Bronchial epithelial cell (primary cell): ENCODE measurements around the gene SPINK1. TPM values are rescaled to one million over a fixed set of nuclear protein-coding genes. Genes with fewer than 3 reads are reported as not detected.
"Not testable (repeated sequence)": the region's sequence is repeated elsewhere in the genome, so short reads cannot be mapped to it uniquely, and the experiment has no call there.

Experiments
- DNase-seq: peaks from one replicate; pipeline ENCODE4 v3.0.0-alpha.2; 2010; ENCODE audit warnings: low read depth
- FAIRE-seq: peaks from 2 replicates; lab custom pipeline; 2011; peaks lifted over from hg19 to GRCh38; lab: Jason Lieb, UNC
- H3K27me3 ChIP-seq: 2 replicates; pipeline ENCODE4 v1.5.1; 2011; ENCODE audit warnings: low read length; ENCODE audit not compliant: control insufficient read depth, insufficient read depth
- H3K36me3 ChIP-seq: 2 replicates; pipeline ENCODE4 v1.5.1; 2011; ENCODE audit warnings: low read length; ENCODE audit not compliant: control insufficient read depth, insufficient read depth
- H3K4me3 ChIP-seq: 2 replicates; pipeline ENCODE4 v1.5.1; 2011; ENCODE audit warnings: mild to moderate bottlenecking, low read depth, low read length, control low read depth
- total RNA-seq: library from RNA; depleted of rRNA; stranded (reverse); fragments of >200 nt; gene quantifications from 2 replicates; pipeline ENCODE4 v1.2.1, GENCODE V29; 2014
- TF ChIP-seq, protein P1 (sequence below): IDR thresholded peaks from 2 replicates; pipeline ENCODE4 v1.5.1; 2011; ENCODE audit warnings: mild to moderate bottlenecking, moderate library complexity, low read length, control low read depth, inconsistent platforms; ENCODE audit not compliant: insufficient read depth, severe bottlenecking

The SPINK1 gene
- total RNA-seq, 1 donor from 2014 or later: 1.1 TPM

DNA sequence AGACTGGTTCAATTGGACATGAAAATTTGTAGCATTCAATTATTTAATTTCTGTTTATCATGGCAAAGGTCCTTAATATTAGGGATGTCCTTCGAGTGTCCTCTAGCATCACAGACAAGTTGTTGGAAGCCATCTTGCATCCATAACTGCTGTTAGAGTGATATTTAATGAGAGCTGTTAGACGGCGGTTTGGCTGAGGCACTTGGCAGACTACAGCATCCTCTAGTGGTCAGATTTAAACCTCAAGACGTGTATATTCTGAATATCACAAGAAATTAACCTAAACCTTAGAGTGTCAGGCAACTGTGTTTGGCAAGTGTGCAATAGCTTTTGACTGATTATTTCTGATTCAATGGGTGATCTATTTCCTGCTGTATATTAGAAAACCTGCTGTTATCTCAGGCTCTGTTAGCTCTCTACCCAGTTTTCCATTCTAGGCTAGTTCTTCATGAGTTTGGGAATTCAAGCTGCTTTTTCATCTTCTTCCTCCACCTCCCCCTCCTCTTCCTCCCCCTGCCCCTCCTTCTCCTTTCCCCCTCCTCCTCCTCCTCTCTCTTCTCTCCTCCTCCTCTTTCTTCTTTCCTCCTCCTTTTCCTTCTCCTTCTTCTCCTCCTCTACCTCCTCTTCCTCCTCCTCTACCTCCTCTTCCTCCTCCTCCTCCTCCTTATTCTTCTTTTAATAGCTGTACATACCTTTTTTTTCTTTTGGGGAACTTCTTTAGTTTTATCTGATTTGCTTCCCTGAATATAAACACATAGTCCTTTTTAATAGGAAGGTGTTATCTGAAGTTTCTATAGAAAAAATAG is 8.6 kb downstream of the SPINK1 start:
- DNase-seq (peak; percentile 64), FAIRE-seq (no peak)
- Histone ChIP-seq H3K27me3 (peaks cover 3% of the 10 kb centered on the region), H3K36me3 (no peaks in the 10 kb centered on the region), H3K4me3 (no peak overlapping the region)
- TF ChIP-seq, protein P1, sequence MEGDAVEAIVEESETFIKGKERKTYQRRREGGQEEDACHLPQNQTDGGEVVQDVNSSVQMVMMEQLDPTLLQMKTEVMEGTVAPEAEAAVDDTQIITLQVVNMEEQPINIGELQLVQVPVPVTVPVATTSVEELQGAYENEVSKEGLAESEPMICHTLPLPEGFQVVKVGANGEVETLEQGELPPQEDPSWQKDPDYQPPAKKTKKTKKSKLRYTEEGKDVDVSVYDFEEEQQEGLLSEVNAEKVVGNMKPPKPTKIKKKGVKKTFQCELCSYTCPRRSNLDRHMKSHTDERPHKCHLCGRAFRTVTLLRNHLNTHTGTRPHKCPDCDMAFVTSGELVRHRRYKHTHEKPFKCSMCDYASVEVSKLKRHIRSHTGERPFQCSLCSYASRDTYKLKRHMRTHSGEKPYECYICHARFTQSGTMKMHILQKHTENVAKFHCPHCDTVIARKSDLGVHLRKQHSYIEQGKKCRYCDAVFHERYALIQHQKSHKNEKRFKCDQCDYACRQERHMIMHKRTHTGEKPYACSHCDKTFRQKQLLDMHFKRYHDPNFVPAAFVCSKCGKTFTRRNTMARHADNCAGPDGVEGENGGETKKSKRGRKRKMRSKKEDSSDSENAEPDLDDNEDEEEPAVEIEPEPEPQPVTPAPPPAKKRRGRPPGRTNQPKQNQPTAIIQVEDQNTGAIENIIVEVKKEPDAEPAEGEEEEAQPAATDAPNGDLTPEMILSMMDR: peak; percentile 86

DNA sequence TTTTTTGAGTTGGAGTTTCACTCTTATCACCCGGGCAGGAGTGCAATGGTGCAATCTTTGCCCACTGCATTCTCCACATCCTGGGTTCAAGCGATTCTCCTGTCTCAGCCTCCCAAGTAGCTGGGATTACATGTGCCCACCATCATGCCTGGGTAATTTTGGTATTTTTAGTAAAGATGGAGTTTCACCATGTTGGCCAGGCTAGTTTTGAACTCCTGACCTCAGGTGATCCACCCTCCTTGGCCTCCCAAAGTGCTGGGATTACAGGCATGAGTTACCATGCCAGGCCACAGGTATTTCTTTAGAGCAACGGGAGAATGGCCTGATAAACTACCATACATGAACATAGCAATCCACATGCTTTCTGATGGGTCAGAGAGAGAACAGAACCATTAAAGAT is 9.2 kb downstream of the SPINK1 start:
- not testable (repeated sequence) for FAIRE-seq, DNase-seq, H3K36me3 ChIP-seq, H3K4me3 ChIP-seq, H3K27me3 ChIP-seq

DNA sequence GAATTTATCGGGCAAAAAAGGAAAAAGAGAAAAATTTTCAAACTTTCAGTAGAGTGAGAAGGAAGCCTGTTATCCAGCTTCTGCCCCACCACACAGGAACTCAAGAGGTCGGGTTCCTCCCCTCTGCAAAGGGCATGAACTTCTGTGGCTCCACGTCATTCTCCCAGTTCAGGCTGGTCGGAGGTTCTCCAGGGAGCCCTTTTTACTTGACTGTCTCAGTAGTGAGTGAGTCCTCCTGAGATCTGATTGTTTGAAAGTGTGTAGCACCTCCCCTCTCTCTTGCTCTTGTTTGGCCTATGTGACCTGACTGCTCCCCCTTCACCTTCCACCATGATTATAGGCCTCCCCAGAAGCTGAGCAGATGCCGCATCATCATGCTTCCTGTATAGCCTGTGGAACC is 9.7 kb downstream of the SPINK1 start:
- no peaks in the 10 kb centered on the region for H3K36me3 ChIP-seq
- H3K4me3 ChIP-seq: no peak overlapping the region
- H3K27me3 ChIP-seq: peaks cover 6% of the 10 kb centered on the region
- FAIRE-seq (no peak), DNase-seq (no peak)
- TF ChIP-seq, protein P1: no peak

GRCh38 chr5:147819261-147819770 is 12.2 kb downstream of the SPINK1 start:
- FAIRE-seq: no peak
- TF ChIP-seq, protein P1: no peak
- Histone ChIP-seq H3K27me3 (peaks cover 6% of the 10 kb centered on the region), H3K4me3 (no peak overlapping the region), H3K36me3 (no peaks in the 10 kb centered on the region)
- no peak for DNase-seq

- no peak overlapping the region for H3K4me3 ChIP-seq
- DNase-seq: no peak
- no peaks in the 10 kb centered on the region for H3K36me3 ChIP-seq
- peaks cover 6% of the 10 kb centered on the region for H3K27me3 ChIP-seq
- no peak for FAIRE-seq
- TF ChIP-seq, protein P1: no peak
Observed at GRCh38 chr5:147818290-147818689, 13.2 kb downstream of the SPINK1 start.

GRCh38 chr5:147813696-147814095 is 17.8 kb downstream of the SPINK1 start:
- DNase-seq (no peak), FAIRE-seq (no peak)
- Histone ChIP-seq H3K4me3 (no peak overlapping the region), H3K36me3 (no peaks in the 10 kb centered on the region), H3K27me3 (peaks cover 3% of the 10 kb centered on the region)
- TF ChIP-seq, protein P1: no peak
